ENCODE results near the gene TAS2R4.
A peak's percentile ranks its signal among the peaks of the same experiment; 100 is the strongest.
"Not testable (repeated sequence)": the region's sequence is repeated elsewhere in the genome, so short reads cannot be mapped to it uniquely, and the experiment has no call there.

Gene TAS2R4

GRCh38 chr7:141738592-141739013 lies 37.9 kb upstream of the TAS2R4 start:
- H3K27ac ChIP-seq: peak overlapping the region; percentile 75
- peaks cover 34% of the 10 kb centered on the region for H3K36me3 ChIP-seq
- H3K9me3 ChIP-seq: no peaks in the 10 kb centered on the region
- TF ChIP-seq CTCF (IDR thresholded peaks at IDR 0.05): no peak
- H3K4me3 ChIP-seq (ENCODE audit: low read depth in 1 of 2, low read length in 1 of 2): peak overlapping the region; percentile 63 to 72
- H3K4me1 ChIP-seq (ENCODE audit: control insufficient read depth in 1 of 2, insufficient read depth in 1 of 2, low read depth in 1 of 2, low read length in 1 of 2): peaks cover 13 to 16% of the 10 kb centered on the region in 2 experiments
- no peaks in the 10 kb centered on the region for H3K27me3 ChIP-seq

- H3K4me1 ChIP-seq (ENCODE audit: control insufficient read depth in 1 of 2, insufficient read depth in 1 of 2, low read depth in 1 of 2, low read length in 1 of 2): peaks cover 13 to 16% of the 10 kb centered on the region in 2 experiments
- H3K36me3 ChIP-seq: peaks cover 41% of the 10 kb centered on the region
- H3K27me3 ChIP-seq: no peaks in the 10 kb centered on the region
- no peaks in the 10 kb centered on the region for H3K9me3 ChIP-seq
- no peak for TF ChIP-seq CTCF (IDR thresholded peaks at IDR 0.05)
- no peak overlapping the region for H3K27ac ChIP-seq
- H3K4me3 ChIP-seq (ENCODE audit: low read depth in 1 of 2, low read length in 1 of 2): no peak overlapping the region
Measured at GRCh38 chr7:141739250-141739649, 37.2 kb upstream of the TAS2R4 start.

- Histone ChIP-seq H3K27me3 (no peaks in the 10 kb centered on the region), H3K4me3 (ENCODE audit: low read depth in 1 of 2, low read length in 1 of 2) (no peak overlapping the region), H3K36me3 (peaks cover 68% of the 10 kb centered on the region), H3K4me1 (ENCODE audit: control insufficient read depth in 1 of 2, insufficient read depth in 1 of 2, low read depth in 1 of 2, low read length in 1 of 2) (peaks cover 10 to 13% of the 10 kb centered on the region in 2 experiments), H3K27ac (no peak overlapping the region), H3K9me3 (no peaks in the 10 kb centered on the region)
- no peak for TF ChIP-seq CTCF (IDR thresholded peaks at IDR 0.05)
Measured at GRCh38 chr7:141742229-141742628, 34.2 kb upstream of the TAS2R4 start.

GRCh38 chr7:141744131-141744530 lies 32.3 kb upstream of the TAS2R4 start:
- Histone ChIP-seq H3K4me1 (ENCODE audit: control insufficient read depth in 1 of 2, insufficient read depth in 1 of 2, low read depth in 1 of 2, low read length in 1 of 2) (no peaks in the 10 kb centered on the region), H3K9me3 (no peaks in the 10 kb centered on the region), H3K4me3 (ENCODE audit: low read depth in 1 of 2, low read length in 1 of 2) (no peak overlapping the region), H3K27ac (no peak overlapping the region), H3K36me3 (peaks cover 73% of the 10 kb centered on the region), H3K27me3 (no peaks in the 10 kb centered on the region)
- TF ChIP-seq CTCF (IDR thresholded peaks at IDR 0.05): no peak

- Histone ChIP-seq H3K4me3 (ENCODE audit: low read depth in 1 of 2, low read length in 1 of 2) (no peak overlapping the region), H3K9me3 (peaks cover 20% of the 10 kb centered on the region), H3K27ac (no peak overlapping the region), H3K4me1 (ENCODE audit: control insufficient read depth in 1 of 2, insufficient read depth in 1 of 2, low read depth in 1 of 2, low read length in 1 of 2) (no peaks in the 10 kb centered on the region), H3K36me3 (peaks cover 68% of the 10 kb centered on the region), H3K27me3 (no peaks in the 10 kb centered on the region)
- TF ChIP-seq CTCF (IDR thresholded peaks at IDR 0.05): no peak
Measured at GRCh38 chr7:141748396-141748795, 28.1 kb upstream of the TAS2R4 start.

GRCh38 chr7:141751904-141752303 lies 24.6 kb upstream of the TAS2R4 start:
- not testable (repeated sequence) for H3K27ac ChIP-seq; H3K4me3 ChIP-seq (ENCODE audit: low read depth in 1 of 2, low read length in 1 of 2); H3K4me1 ChIP-seq (ENCODE audit: control insufficient read depth in 1 of 2, insufficient read depth in 1 of 2, low read depth in 1 of 2, low read length in 1 of 2); H3K27me3 ChIP-seq
- peaks cover 33% of the 10 kb centered on the region for H3K36me3 ChIP-seq
- H3K9me3 ChIP-seq: peaks cover 20% of the 10 kb centered on the region
